Erythroblast (primary cell): ENCODE results near the gene CACNA1F.

Source experiments
- GATA1 ChIP-seq: IDR thresholded peaks from 2 replicates; pipeline ENCODE4 v1.6.1; 2011; ENCODE audit warnings: low read depth, mild to moderate bottlenecking, control low read depth, low read length, moderate library complexity
- POLR2A ChIP-seq: IDR thresholded peaks from 2 replicates; pipeline ENCODE4 v1.6.1; 2011; ENCODE audit warnings: mild to moderate bottlenecking, low read length

DNA sequence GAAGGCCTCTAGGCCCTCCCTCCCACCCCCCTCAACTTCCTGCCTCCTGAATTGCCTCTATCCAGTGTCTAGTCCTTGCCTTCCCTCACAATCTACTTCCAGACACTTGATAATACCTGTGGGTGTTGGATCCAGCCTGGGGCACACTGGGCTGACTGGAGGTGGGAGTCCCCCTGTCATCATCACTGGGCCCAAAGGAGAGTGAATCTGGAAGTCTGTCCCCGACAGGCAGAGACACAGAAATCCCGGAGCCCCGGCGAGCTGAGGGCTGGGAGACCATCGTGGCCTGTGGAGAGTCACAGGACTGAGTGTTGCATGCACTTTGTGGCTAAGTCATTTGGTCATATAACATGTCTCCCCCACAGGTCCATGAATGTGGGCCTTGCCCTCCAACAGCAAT lies 24.7 kb downstream of the CACNA1F start:
- TF ChIP-seq POLR2A (no peak), GATA1 (no peak)
